K562 (cell line): ENCODE data around the gene EIF2S2. TPM values are rescaled to one million over a fixed set of nuclear protein-coding genes. Genes with fewer than 3 reads are reported as not detected.

Experiments
- ATAC-seq: fragments of 200-7000 bp; cut with Tn5 transposase; 3 replicates; pipeline ENCODE4 v1.9.1; 2020; ENCODE audit warnings: moderate library complexity
- BruUV-seq: library from RNA; stranded (reverse); fragments of 400-500 nt; replicated peaks from 2 replicates; lab custom pipeline; 2021; lab: Mats Ljungman, UMichigan
- CTCF ChIA-PET: fragments of 300-600 bp; formaldehyde crosslinking; extraction: SDS; loops from one replicate; lab custom pipeline; 2021; ENCODE audit warnings: low intra/inter-chr PET ratio; lab: Yijun Ruan, JAX
- POLR2A ChIA-PET: fragments of 300-600, 350-650 bp; sonication (Branson Sonifier 250); formaldehyde crosslinking; extraction: SDS; loops from one replicate; lab custom pipeline; 2021; ENCODE audit warnings: antibody characterized with exemption, inconsistent platforms; lab: Yijun Ruan, JAX
- DNase-seq, 4 experiments: peaks; one replicate each; pipeline versions ENCODE4 v3.0.0 to v3.0.0-alpha.2; 2011 to 2018; ENCODE audit warnings: low spot score in 3 of 4, mixed read lengths in 3 of 4; ENCODE audit errors: extremely low read depth in 1 of 4
- FAIRE-seq: peaks from 2 replicates; lab custom pipeline; 2011; peaks lifted over from hg19 to GRCh38; lab: Jason Lieb, UNC
- H2AFZ ChIP-seq: 2 replicates; pipeline ENCODE4 v1.6.0; 2011; ENCODE audit warnings: low read depth, low read length, control low read depth, inconsistent platforms
- H3K27ac ChIP-seq: fragments of 200-600 bp; 3 replicates; pipeline ENCODE4 v1.8.0; 2011; ENCODE audit warnings: low read depth, mild to moderate bottlenecking, control low read depth, inconsistent platforms, low read length, moderate library complexity, mixed read lengths; ENCODE audit errors: extremely low read depth
- H3K27me3 ChIP-seq, 2 experiments: fragments of 300-600 bp in 1 of 2; 2 replicates in 1 of 2; 3 replicates in 1 of 2; pipeline versions ENCODE4 v1.6.0 to v1.8.0; 2011; ENCODE audit warnings: inconsistent platforms in 2 of 2, low read length in 2 of 2, mild to moderate bottlenecking in 1 of 2, mixed read lengths in 1 of 2, moderate library complexity in 1 of 2; ENCODE audit not compliant: control insufficient read depth in 2 of 2, insufficient read depth in 2 of 2
- H3K36me3 ChIP-seq: fragments of 300-600 bp; 3 replicates; pipeline ENCODE4 v1.8.0; 2011; ENCODE audit warnings: mild to moderate bottlenecking, low read length, inconsistent platforms; ENCODE audit not compliant: control insufficient read depth, insufficient read depth
- H3K4me1 ChIP-seq, 2 experiments: fragments of 200-600 bp in 1 of 2; replicated peaks in 1 of 2; 2 replicates in 1 of 2; 3 replicates in 1 of 2; pipeline versions ENCODE4 v1.5.1 to v1.8.0; 2011; ENCODE audit warnings: inconsistent platforms in 2 of 2, low read length in 2 of 2, mild to moderate bottlenecking in 1 of 2, mixed read lengths in 1 of 2, moderate library complexity in 1 of 2; ENCODE audit not compliant: control insufficient read depth in 2 of 2, insufficient read depth in 2 of 2
- H3K4me2 ChIP-seq: 2 replicates; pipeline ENCODE4 v1.6.1; 2011; ENCODE audit warnings: low read length, control low read depth, inconsistent platforms, mixed read lengths; ENCODE audit not compliant: insufficient read depth
- H3K4me3 ChIP-seq: fragments of 200-600 bp; sonication (generic), shearing (Covaris generic); 2 replicates; pipeline ENCODE4 v1.5.1; 2016; ENCODE audit warnings: control low read depth, inconsistent platforms
- H3K79me2 ChIP-seq: fragments of 200-600 bp; 3 replicates; pipeline ENCODE4 v1.8.0; 2011; ENCODE audit warnings: low read length, inconsistent platforms; ENCODE audit not compliant: control insufficient read depth, insufficient read depth
- H3K9ac ChIP-seq, 2 experiments: 2 replicates each; pipeline versions ENCODE4 v1.6.0 to v1.6.1; 2011; ENCODE audit warnings: low read depth in 2 of 2, low read length in 2 of 2, control low read depth in 1 of 2, inconsistent platforms in 1 of 2, mild to moderate bottlenecking in 1 of 2, mixed read lengths in 1 of 2; ENCODE audit not compliant: insufficient read depth in 1 of 2
- H3K9me1 ChIP-seq: one replicate; pipeline ENCODE4 v1.6.0; 2011; ENCODE audit warnings: inconsistent platforms, mild to moderate bottlenecking, low read length, moderate library complexity; ENCODE audit not compliant: control insufficient read depth, insufficient read depth
- H3K9me3 ChIP-seq: replicated peaks from 2 replicates; pipeline ENCODE4 v1.5.1; 2011; ENCODE audit warnings: low read depth, low read length, inconsistent platforms; ENCODE audit not compliant: control insufficient read depth, insufficient read depth
- H4K20me1 ChIP-seq: replicated peaks from 2 replicates; pipeline ENCODE4 v1.6.1; 2011; ENCODE audit warnings: low read length, inconsistent platforms, mixed read lengths; ENCODE audit not compliant: control insufficient read depth, insufficient read depth
- BMI1 ChIP-seq: fragments of 150-350 bp; IDR thresholded peaks from 2 replicates; pipeline ENCODE4 v1.6.1; 2014; ENCODE audit warnings: low read length
- C11orf30 ChIP-seq: fragments of 450-650 bp; IDR thresholded peaks from 2 replicates; pipeline ENCODE4 v1.6.1; 2016; ENCODE audit warnings: low read depth, mild to moderate bottlenecking
- CHCHD3 ChIP-seq: fragments of 250-450 bp; sonication (Bioruptor Pico); IDR thresholded peaks from 2 replicates; pipeline ENCODE4 v2.1.2; 2022; ENCODE audit warnings: mild to moderate bottlenecking
- CREBBP ChIP-seq: IDR thresholded peaks from one replicate; pipeline ENCODE4 v1.6.1; 2012; ENCODE audit warnings: low read depth, mild to moderate bottlenecking, control low read depth, inconsistent platforms, low read length
- MAFF ChIP-seq: IDR thresholded peaks from 2 replicates; pipeline ENCODE4 v1.6.1; 2012; ENCODE audit warnings: low read length, improper control_type of control experiment
- PURB ChIP-seq: sonication (generic); formaldehyde crosslinking; IDR thresholded peaks from 2 replicates; pipeline ENCODE4 v1.9.0; 2021; ENCODE audit warnings: low read depth, mild to moderate bottlenecking, missing genetic modification reagents
- RBM14 ChIP-seq: fragments of 200-400 bp; formaldehyde crosslinking; IDR thresholded peaks from 2 replicates; pipeline ENCODE4 v1.6.1; 2018; ENCODE audit warnings: low read depth, mild to moderate bottlenecking, low read length, moderate library complexity, borderline replicate concordance; ENCODE audit not compliant: insufficient read depth
- RCOR1 ChIP-seq, 2 experiments: IDR thresholded peaks; 2 replicates each; pipeline ENCODE4 v1.6.1; 2012; ENCODE audit warnings: low read depth in 2 of 2, low read length in 2 of 2, borderline replicate concordance in 1 of 2, improper control_type of control experiment in 1 of 2
- SRSF3 ChIP-seq: fragments of 200-400 bp; formaldehyde crosslinking; IDR thresholded peaks from 2 replicates; pipeline ENCODE4 v1.6.1; 2016; ENCODE audit warnings: mild to moderate bottlenecking, low read length, moderate library complexity; ENCODE audit not compliant: insufficient read depth
- ZNF79 ChIP-seq: fragments of 250-450 bp; sonication (Bioruptor Pico); IDR thresholded peaks from 2 replicates; pipeline ENCODE4 v1.4.0; 2020; ENCODE audit warnings: low read depth, mild to moderate bottlenecking, moderate library complexity
- WGBS: fragments of 100-300 bp; shearing (Covaris generic); methylation state at CpG from one replicate; pipeline ENCODE4 v1.1.6; 2016; ENCODE audit warnings: low coverage, mixed read lengths; ENCODE audit not compliant: insufficient coverage; ENCODE audit errors: missing lambda C conversion rate; 5-methylcytosine and 5-hydroxymethylcytosine counted together
- in situ Hi-C: fragments of 300-500 bp; cut with MboI; formaldehyde crosslinking; loops from 4 replicates; pipeline ENCODE4 v1.15.0; 2018; ENCODE audit warnings: inconsistent platforms, mixed read lengths
- intact Hi-C: fragments of 100-400 bp; cut with micrococcal nuclease; formaldehyde crosslinking; loops from 2 replicates; pipeline ENCODE4 v1.14.2; 2022
- polyA plus RNA-seq, 8 experiments: library from polyadenylated mRNA; depleted of rRNA in 4 of 8; stranded (reverse) in 5 of 8; unstranded in 3 of 8; fragments of >200 nt; fragmentation: Nextera tagmentation in 2 of 8; fragmentation: Illumina TruSeq in 1 of 8; extraction: Ambion mirVana in 2 of 8; extraction: Trizol in 1 of 8; gene quantifications; 2 replicates each; pipeline versions ENCODE4 v1.2.1 to v1.2.3, GENCODE V29; 2011 to 2014; ENCODE audit warnings: inconsistent platforms in 1 of 8, missing spikeins in 1 of 8
- total RNA-seq, 7 experiments: library from RNA; depleted of rRNA in 6 of 7; stranded (reverse); fragments of >200 nt in 6 of 7; fragmentation: Illumina TruSeq in 2 of 7; extraction: Trizol in 2 of 7; gene quantifications; 2 replicates each; pipeline versions ENCODE4 v1.2.1 to v1.2.3, GENCODE V29; 2011 to 2021; ENCODE audit warnings: low replicate concordance in 1 of 7
- TF ChIP-seq, protein P1 (sequence below), 3 experiments: fragments of 200-800 bp in 1 of 3; fragments of 250-450 bp in 1 of 3; fragments of 450-650 bp in 1 of 3; sonication (Bioruptor Pico) in 1 of 3; sonication (Bioruptor generic) in 1 of 3; formaldehyde crosslinking in 1 of 3; IDR thresholded peaks; 2 replicates each; pipeline versions ENCODE4 v1.6.1 to v1.8.0; 2016 to 2022; ENCODE audit warnings: mild to moderate bottlenecking in 2 of 3, missing genetic modification characterization in 2 of 3, missing compliant biosample characterization in 1 of 3, moderate library complexity in 1 of 3
- TF ChIP-seq, protein P2 (sequence below): sonication (generic); IDR thresholded peaks from 2 replicates; pipeline ENCODE4 v1.6.1; 2016
- TF ChIP-seq, protein P3 (sequence below): fragments of 450-650 bp; formaldehyde crosslinking; IDR thresholded peaks from 2 replicates; pipeline ENCODE4 v1.4.0; 2020; ENCODE audit warnings: mild to moderate bottlenecking, moderate library complexity

Gene EIF2S2
- total and polyA plus RNA-seq, 9 of the 15 experiments (the other 6 are each of a cell fraction or from before 2014, with no cell fraction given) = 79.7 to 220 (median 154) TPM

DNA sequence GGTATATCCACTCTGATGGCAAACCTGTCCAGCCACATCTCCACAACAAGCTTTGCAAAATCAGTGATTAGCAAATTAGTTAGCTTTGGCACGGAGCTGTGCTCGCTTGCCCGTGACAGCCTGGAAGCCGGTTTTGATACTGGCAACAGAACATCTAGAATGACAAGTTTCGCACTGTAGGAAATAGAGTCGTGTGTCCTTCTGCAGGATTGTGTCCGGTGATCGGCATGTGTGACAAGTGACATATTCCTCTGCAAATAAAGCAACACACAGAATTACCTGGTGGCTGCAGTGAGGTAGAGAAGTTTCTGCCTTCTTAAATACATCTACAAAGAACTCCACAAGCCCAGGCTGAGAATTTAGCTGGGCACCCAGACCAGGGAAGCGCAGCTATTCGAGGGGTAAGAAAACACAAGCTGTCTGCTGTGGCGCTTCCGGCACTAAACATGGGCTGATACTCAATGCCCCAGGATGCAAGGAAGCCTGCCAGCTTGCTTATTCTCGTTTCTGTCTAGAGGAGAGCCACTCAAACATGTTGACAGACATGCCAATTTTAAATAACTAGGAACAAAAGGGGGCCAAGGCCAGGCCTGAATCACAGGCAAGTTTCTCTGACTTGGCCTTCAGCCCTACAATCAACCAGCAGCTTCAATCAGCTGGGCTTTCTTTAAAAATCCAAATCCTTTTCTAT is 22.2 kb downstream of the EIF2S2 start:
- Histone ChIP-seq H3K4me1 (peaks cover 14 to 19% of the 10 kb centered on the region in 2 experiments; a peak in 4 of 5 replicates), H3K4me3 (no peak overlapping the region), H3K27ac (no peak overlapping the region), H3K9ac (no peak overlapping the region), H3K27me3 (no peaks in the 10 kb centered on the region), H2AFZ (no peak overlapping the region), H4K20me1 (peaks cover 21% of the 10 kb centered on the region; the same call in 1 of the 2 replicates), H3K36me3 (peaks cover 81% of the 10 kb centered on the region), H3K79me2 (peaks cover 33% of the 10 kb centered on the region; the same call in 2 of the 3 replicates), H3K9me1 (no peaks in the 10 kb centered on the region), H3K9me3 (no peaks in the 10 kb centered on the region), H3K4me2 (no peak overlapping the region)
- intact Hi-C loops = no loop called here
- no peak for ATAC-seq
- 94% methylated on average over 13 of the region's 13 CpGs for WGBS
- DNase-seq = no peak
- ChIA-PET CTCF (no interaction called here), POLR2A (interaction anchor here (0.7 to 4.2 kb wide), 5 partner anchors 11 to 56 kb away, joined by 3 to 17 read pairs (median 6); partner anchors contain the start of gene EIF2S2)
- no TSS peak for BruUV-seq
- in situ Hi-C loops = no loop called here
- FAIRE-seq = no peak
- TF ChIP-seq ZNF79 (CRISPR knock-in tag) = no peak
- no peak for TF ChIP-seq RCOR1 (IDR thresholded peaks at IDR 0.05; ENCODE audit: borderline replicate concordance in 1 of 2, low read depth in 2 of 2, low read length in 2 of 2)
- TF ChIP-seq CREBBP = no peak
- TF ChIP-seq BMI1 = no peak
- TF ChIP-seq, protein P1, sequence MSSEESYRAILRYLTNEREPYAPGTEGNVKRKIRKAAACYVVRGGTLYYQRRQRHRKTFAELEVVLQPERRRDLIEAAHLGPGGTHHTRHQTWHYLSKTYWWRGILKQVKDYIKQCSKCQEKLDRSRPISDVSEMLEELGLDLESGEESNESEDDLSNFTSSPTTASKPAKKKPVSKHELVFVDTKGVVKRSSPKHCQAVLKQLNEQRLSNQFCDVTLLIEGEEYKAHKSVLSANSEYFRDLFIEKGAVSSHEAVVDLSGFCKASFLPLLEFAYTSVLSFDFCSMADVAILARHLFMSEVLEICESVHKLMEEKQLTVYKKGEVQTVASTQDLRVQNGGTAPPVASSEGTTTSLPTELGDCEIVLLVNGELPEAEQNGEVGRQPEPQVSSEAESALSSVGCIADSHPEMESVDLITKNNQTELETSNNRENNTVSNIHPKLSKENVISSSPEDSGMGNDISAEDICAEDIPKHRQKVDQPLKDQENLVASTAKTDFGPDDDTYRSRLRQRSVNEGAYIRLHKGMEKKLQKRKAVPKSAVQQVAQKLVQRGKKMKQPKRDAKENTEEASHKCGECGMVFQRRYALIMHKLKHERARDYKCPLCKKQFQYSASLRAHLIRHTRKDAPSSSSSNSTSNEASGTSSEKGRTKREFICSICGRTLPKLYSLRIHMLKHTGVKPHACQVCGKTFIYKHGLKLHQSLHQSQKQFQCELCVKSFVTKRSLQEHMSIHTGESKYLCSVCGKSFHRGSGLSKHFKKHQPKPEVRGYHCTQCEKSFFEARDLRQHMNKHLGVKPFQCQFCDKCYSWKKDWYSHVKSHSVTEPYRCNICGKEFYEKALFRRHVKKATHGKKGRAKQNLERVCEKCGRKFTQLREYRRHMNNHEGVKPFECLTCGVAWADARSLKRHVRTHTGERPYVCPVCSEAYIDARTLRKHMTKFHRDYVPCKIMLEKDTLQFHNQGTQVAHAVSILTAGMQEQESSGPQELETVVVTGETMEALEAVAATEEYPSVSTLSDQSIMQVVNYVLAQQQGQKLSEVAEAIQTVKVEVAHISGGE (CRISPR knock-in tag; IDR thresholded peaks at IDR 0.05) = no peak
- TF ChIP-seq, protein P2, sequence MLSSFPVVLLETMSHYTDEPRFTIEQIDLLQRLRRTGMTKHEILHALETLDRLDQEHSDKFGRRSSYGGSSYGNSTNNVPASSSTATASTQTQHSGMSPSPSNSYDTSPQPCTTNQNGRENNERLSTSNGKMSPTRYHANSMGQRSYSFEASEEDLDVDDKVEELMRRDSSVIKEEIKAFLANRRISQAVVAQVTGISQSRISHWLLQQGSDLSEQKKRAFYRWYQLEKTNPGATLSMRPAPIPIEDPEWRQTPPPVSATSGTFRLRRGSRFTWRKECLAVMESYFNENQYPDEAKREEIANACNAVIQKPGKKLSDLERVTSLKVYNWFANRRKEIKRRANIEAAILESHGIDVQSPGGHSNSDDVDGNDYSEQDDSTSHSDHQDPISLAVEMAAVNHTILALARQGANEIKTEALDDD = no peak
- TF ChIP-seq CHCHD3 (CRISPR knock-in tag) = no peak
- TF ChIP-seq C11orf30 = no peak
- TF ChIP-seq PURB (CRISPR knock-in tag) = no peak
- TF ChIP-seq, protein P3, sequence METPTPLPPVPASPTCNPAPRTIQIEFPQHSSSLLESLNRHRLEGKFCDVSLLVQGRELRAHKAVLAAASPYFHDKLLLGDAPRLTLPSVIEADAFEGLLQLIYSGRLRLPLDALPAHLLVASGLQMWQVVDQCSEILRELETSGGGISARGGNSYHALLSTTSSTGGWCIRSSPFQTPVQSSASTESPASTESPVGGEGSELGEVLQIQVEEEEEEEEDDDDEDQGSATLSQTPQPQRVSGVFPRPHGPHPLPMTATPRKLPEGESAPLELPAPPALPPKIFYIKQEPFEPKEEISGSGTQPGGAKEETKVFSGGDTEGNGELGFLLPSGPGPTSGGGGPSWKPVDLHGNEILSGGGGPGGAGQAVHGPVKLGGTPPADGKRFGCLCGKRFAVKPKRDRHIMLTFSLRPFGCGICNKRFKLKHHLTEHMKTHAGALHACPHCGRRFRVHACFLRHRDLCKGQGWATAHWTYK (CRISPR knock-in tag) = no peak
- TF ChIP-seq SRSF3 = no peak
- TF ChIP-seq RBM14 = no peak
- TF ChIP-seq MAFF = no peak
